ENCODE results near the gene SERPINA5. TPM values are rescaled to one million over a fixed set of nuclear protein-coding genes. Genes with fewer than 3 reads are reported as not detected.

Gene SERPINA5
- polyA plus RNA-seq, 1 of the 3 experiments (the other 2 are of a cell fraction) = 0.08 TPM

DNA sequence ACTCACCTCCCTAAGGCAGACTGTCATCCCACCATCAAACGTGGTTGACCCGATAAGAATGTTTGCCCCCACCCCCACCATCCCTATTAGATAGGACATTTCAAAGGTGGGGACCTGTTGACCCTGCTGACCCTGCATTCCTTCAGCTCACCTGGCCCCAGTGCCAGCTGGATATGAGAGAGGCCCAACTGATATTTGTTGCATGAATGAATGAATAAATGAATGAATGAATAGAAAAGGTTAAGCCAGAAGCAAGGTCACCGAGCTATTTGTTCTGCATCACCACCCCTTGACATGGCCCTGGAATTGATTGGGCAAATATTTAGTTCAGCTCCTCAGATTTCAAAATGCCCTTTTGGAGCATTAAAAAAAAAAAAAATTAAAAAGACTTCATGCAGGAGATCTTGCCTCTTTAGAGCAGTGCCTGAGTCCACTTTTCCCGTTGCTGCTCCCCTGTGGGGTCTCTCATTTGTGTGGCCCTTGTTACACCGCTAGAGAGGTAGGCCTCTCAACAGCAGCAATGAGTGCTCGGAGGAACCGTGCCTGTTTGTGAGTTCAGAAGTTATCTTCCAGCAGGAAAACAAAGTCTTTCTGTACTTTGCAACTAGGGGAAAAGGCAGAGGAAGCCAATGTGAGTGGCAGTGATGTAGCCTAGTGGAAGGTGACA lies 8.5 kb upstream of the SERPINA5 start:
- Histone ChIP-seq H4K20me1 (ENCODE audit: insufficient read depth) (no peaks in the 10 kb centered on the region), H3K27me3 (ENCODE audit: insufficient read depth) (peaks cover 5% of the 10 kb centered on the region; the same call in 1 of the 2 replicates), H3K4me3 (ENCODE audit: low read depth in 2 of 2, low read length in 1 of 2) (no peak overlapping the region), H3K9me2 (no peaks in the 10 kb centered on the region), H3K27ac (ENCODE audit: low read depth in 2 of 2, low read length in 1 of 2) (no peak overlapping the region), H3K4me1 (ENCODE audit: control insufficient read depth in 1 of 2, insufficient read depth in 2 of 2, low read depth in 1 of 2, low read length in 1 of 2) (no peaks in the 10 kb centered on the region), H3K36me3 (replicated peaks in 1 of 2; ENCODE audit: control insufficient read depth in 1 of 2, insufficient read depth in 2 of 2, low read length in 1 of 2) (no peaks in the 10 kb centered on the region), H3K9me3 (no peaks in the 10 kb centered on the region), H3K79me2 (ENCODE audit: insufficient read depth) (no peaks in the 10 kb centered on the region), H2AFZ (ENCODE audit: low read depth) (no peak overlapping the region), H3K4me2 (no peak overlapping the region), H3K9ac (no peak overlapping the region), H3F3A (replicated peaks; ENCODE audit: insufficient read depth) (no peaks in the 10 kb centered on the region)
- no peak for DNase-seq
- ChIA-PET CTCF (interaction anchor here (2.8 kb wide), 1 partner anchor 23 kb away, joined by 12 read pairs; no protein-coding TSS in a partner anchor), POLR2A (no interaction called here)
- TF ChIP-seq GABPA (IDR thresholded peaks at IDR 0.05; ENCODE audit: low read depth) (no peak), NFIC (IDR thresholded peaks at IDR 0.05; ENCODE audit: borderline replicate concordance) (no peak), SMC3 (IDR thresholded peaks at IDR 0.05; ENCODE audit: low read depth, low read length) (no peak), EZH2phosphoT487 (IDR thresholded peaks at IDR 0.05; ENCODE audit: borderline replicate concordance, low read depth) (no peak), JUND (IDR thresholded peaks at IDR 0.05) (no peak), YY1 (IDR thresholded peaks at IDR 0.05; ENCODE audit: low read depth) (no peak), TEAD4 (IDR thresholded peaks at IDR 0.05; ENCODE audit: borderline replicate concordance, insufficient read depth) (no peak), TAF1 (IDR thresholded peaks at IDR 0.05; ENCODE audit: borderline replicate concordance, low read depth, low read length) (no peak), TCF12 (IDR thresholded peaks at IDR 0.05) (no peak), FOXM1 (IDR thresholded peaks at IDR 0.05; ENCODE audit: low read depth) (no peak), MEF2A (IDR thresholded peaks at IDR 0.05; ENCODE audit: borderline replicate concordance, low read depth) (no peak), CHD2 (IDR thresholded peaks at IDR 0.05; ENCODE audit: low read length, partially characterized antibody) (no peak), MXI1 (IDR thresholded peaks at IDR 0.05; ENCODE audit: low read depth, low read length) (no peak)
- TF ChIP-seq, protein P1, sequence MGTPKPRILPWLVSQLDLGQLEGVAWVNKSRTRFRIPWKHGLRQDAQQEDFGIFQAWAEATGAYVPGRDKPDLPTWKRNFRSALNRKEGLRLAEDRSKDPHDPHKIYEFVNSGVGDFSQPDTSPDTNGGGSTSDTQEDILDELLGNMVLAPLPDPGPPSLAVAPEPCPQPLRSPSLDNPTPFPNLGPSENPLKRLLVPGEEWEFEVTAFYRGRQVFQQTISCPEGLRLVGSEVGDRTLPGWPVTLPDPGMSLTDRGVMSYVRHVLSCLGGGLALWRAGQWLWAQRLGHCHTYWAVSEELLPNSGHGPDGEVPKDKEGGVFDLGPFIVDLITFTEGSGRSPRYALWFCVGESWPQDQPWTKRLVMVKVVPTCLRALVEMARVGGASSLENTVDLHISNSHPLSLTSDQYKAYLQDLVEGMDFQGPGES (IDR thresholded peaks at IDR 0.05; ENCODE audit: low read depth, low read length) = no peak
- TF ChIP-seq, protein P2, sequence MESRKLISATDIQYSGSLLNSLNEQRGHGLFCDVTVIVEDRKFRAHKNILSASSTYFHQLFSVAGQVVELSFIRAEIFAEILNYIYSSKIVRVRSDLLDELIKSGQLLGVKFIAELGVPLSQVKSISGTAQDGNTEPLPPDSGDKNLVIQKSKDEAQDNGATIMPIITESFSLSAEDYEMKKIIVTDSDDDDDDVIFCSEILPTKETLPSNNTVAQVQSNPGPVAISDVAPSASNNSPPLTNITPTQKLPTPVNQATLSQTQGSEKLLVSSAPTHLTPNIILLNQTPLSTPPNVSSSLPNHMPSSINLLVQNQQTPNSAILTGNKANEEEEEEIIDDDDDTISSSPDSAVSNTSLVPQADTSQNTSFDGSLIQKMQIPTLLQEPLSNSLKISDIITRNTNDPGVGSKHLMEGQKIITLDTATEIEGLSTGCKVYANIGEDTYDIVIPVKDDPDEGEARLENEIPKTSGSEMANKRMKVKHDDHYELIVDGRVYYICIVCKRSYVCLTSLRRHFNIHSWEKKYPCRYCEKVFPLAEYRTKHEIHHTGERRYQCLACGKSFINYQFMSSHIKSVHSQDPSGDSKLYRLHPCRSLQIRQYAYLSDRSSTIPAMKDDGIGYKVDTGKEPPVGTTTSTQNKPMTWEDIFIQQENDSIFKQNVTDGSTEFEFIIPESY (IDR thresholded peaks at IDR 0.05; ENCODE audit: borderline replicate concordance, low read depth) = no peak
- TF ChIP-seq, protein P3, sequence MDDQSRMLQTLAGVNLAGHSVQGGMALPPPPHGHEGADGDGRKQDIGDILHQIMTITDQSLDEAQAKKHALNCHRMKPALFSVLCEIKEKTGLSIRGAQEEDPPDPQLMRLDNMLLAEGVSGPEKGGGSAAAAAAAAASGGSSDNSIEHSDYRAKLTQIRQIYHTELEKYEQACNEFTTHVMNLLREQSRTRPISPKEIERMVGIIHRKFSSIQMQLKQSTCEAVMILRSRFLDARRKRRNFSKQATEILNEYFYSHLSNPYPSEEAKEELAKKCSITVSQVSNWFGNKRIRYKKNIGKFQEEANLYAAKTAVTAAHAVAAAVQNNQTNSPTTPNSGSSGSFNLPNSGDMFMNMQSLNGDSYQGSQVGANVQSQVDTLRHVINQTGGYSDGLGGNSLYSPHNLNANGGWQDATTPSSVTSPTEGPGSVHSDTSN (IDR thresholded peaks at IDR 0.05) = no peak
- TF ChIP-seq, protein P4, sequence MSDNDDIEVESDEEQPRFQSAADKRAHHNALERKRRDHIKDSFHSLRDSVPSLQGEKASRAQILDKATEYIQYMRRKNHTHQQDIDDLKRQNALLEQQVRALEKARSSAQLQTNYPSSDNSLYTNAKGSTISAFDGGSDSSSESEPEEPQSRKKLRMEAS (IDR thresholded peaks at IDR 0.05; ENCODE audit: low read depth) = no peak
- 61% methylated on average over 7 of the region's 7 CpGs for WGBS (ENCODE audit: low lambda C conversion rate)

Data from SK-N-SH (cell line).